HG03378 (cell line): ENCODE results near the gene HSPG2.

Source experiments
- ATAC-seq: cut with Tn5 transposase; IDR thresholded peaks from one replicate; pipeline ENCODE4 v1.9.1; 2021; ENCODE audit warnings: mild to moderate bottlenecking, moderate library complexity; ENCODE audit not compliant: unreplicated experiment

HSPG2 gene

GRCh38 chr1:21774835-21775549 lies 162.1 kb downstream of the HSPG2 start:
- ATAC-seq = no peak

- ATAC-seq = peak; percentile 56
These were observed 163.5 kb downstream of the HSPG2 start for GRCh38 chr1:21773585-21773984.
